Epithelial cell of proximal tubule (primary cell): ENCODE measurements around the gene NHSL2. TPM values are rescaled to one million over a fixed set of nuclear protein-coding genes. Genes with fewer than 3 reads are reported as not detected.

Source experiments
- DNase-seq: peaks from one replicate; pipeline ENCODE4 v3.0.0-alpha.2; 2011; ENCODE audit warnings: low read depth
- H3K4me3 ChIP-seq: 2 replicates; pipeline ENCODE4 v1.5.1; 2011; ENCODE audit warnings: low read depth, mild to moderate bottlenecking, low read length
- CTCF ChIP-seq: conservative IDR thresholded peaks from 2 replicates; pipeline ENCODE4 v1.5.1; 2012; ENCODE audit warnings: low read depth, mild to moderate bottlenecking, low read length
- total RNA-seq: library from RNA; depleted of rRNA; stranded (reverse); fragments of >200 nt; gene quantifications from 2 replicates; pipeline ENCODE4 v1.2.3, GENCODE V29; 2015

NHSL2 gene
- total RNA-seq, 1 donor from 2014 or later = 1.0 TPM

GRCh38 chrX:72060921-72061490 lies 150.4 kb downstream of the NHSL2 start:
- TF ChIP-seq CTCF = no peak
- no peak overlapping the region for H3K4me3 ChIP-seq
- no peak for DNase-seq

- no peak for DNase-seq
- no peak for TF ChIP-seq CTCF
- no peak overlapping the region for H3K4me3 ChIP-seq
Measured at GRCh38 chrX:72062916-72063315, 152.3 kb downstream of the NHSL2 start.

- TF ChIP-seq CTCF = no peak
- H3K4me3 ChIP-seq = peak overlapping the region; percentile 7
- DNase-seq = no peak
Measured at GRCh38 chrX:72069350-72070160, 158.9 kb downstream of the NHSL2 start.

- DNase-seq = no peak
- H3K4me3 ChIP-seq = no peak overlapping the region
- TF ChIP-seq CTCF = no peak
Measured at GRCh38 chrX:72071213-72071612, 160.6 kb downstream of the NHSL2 start.

- no peak overlapping the region for H3K4me3 ChIP-seq
- no peak for DNase-seq
- TF ChIP-seq CTCF = no peak
Measured at GRCh38 chrX:72073633-72074032, 163.0 kb downstream of the NHSL2 start.

GRCh38 chrX:72078411-72078810 lies 167.8 kb downstream of the NHSL2 start:
- no peak for DNase-seq
- no peak overlapping the region for H3K4me3 ChIP-seq
- TF ChIP-seq CTCF = no peak

- DNase-seq = no peak
- no peak overlapping the region for H3K4me3 ChIP-seq
- TF ChIP-seq CTCF = no peak
Measured at GRCh38 chrX:72079607-72080006, 169.0 kb downstream of the NHSL2 start.
